Chondrocyte (in vitro differentiated cells): ENCODE measurements around the gene SRPX. TPM values are rescaled to one million over a fixed set of nuclear protein-coding genes. Genes with fewer than 3 reads are reported as not detected.

Experiments
- DNase-seq: peaks from one replicate; pipeline ENCODE4 v3.0.0; 2021; ENCODE audit warnings: mixed read lengths, low spot score
- H3K27ac Mint-ChIP-seq: one replicate; pipeline ENCODE4 v1.8.0; 2021; ENCODE audit warnings: mild to moderate bottlenecking, moderate library complexity, mixed read lengths; ENCODE audit not compliant: unreplicated experiment
- H3K27me3 Mint-ChIP-seq: 2 replicates; pipeline ENCODE4 v1.8.0; 2021; ENCODE audit warnings: low read depth, mixed read lengths
- H3K36me3 Mint-ChIP-seq: 2 replicates; pipeline ENCODE4 v1.8.0; 2021; ENCODE audit warnings: low read depth, mixed read lengths
- H3K4me1 Mint-ChIP-seq: 2 replicates; pipeline ENCODE4 v1.8.0; 2021; ENCODE audit warnings: low read depth, mild to moderate bottlenecking, mixed read lengths
- H3K4me3 Mint-ChIP-seq: one replicate; pipeline ENCODE4 v1.8.0; 2021; ENCODE audit warnings: mild to moderate bottlenecking, moderate library complexity, mixed read lengths; ENCODE audit not compliant: unreplicated experiment
- H3K9me3 Mint-ChIP-seq: 2 replicates; pipeline ENCODE4 v1.8.0; 2021; ENCODE audit warnings: low read depth, mixed read lengths
- total RNA-seq: library from RNA; stranded (reverse); gene quantifications from 3 replicates; pipeline ENCODE4 v1.2.1, GENCODE V29; 2021
- TF ChIP-seq, protein P1 (sequence below): fragments of 200-600 bp; sonication (generic); IDR thresholded peaks from 2 replicates; pipeline ENCODE4 v1.5.0; 2021; ENCODE audit warnings: antibody characterized with exemption, mild to moderate bottlenecking, moderate library complexity

Gene SRPX
- total RNA-seq, 1 donor from 2014 or later = 35.8 TPM

DNA sequence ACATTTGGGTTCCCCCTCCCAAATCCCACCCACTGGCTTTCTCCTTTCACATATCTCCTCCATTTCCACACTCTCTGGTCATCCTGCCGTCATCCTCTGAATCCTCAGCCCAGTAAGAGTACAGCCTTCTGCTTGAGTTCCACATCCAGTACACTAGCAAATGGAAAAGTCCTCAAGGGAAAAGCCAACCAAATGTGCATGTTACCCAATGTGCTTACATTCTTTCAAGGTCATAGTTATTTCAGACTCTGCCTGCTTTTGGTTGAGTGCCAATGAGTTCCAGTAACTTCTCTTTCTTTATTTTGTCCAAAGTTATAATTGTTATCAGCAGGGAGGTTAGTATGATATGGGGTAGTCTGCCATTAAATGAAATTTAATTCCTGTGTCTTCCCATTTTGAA lies 78.1 kb downstream of the SRPX start:
- TF ChIP-seq, protein P1, sequence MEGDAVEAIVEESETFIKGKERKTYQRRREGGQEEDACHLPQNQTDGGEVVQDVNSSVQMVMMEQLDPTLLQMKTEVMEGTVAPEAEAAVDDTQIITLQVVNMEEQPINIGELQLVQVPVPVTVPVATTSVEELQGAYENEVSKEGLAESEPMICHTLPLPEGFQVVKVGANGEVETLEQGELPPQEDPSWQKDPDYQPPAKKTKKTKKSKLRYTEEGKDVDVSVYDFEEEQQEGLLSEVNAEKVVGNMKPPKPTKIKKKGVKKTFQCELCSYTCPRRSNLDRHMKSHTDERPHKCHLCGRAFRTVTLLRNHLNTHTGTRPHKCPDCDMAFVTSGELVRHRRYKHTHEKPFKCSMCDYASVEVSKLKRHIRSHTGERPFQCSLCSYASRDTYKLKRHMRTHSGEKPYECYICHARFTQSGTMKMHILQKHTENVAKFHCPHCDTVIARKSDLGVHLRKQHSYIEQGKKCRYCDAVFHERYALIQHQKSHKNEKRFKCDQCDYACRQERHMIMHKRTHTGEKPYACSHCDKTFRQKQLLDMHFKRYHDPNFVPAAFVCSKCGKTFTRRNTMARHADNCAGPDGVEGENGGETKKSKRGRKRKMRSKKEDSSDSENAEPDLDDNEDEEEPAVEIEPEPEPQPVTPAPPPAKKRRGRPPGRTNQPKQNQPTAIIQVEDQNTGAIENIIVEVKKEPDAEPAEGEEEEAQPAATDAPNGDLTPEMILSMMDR = no peak
- no peak overlapping the region for H3K4me3 Mint-ChIP-seq
- H3K27ac Mint-ChIP-seq = peak overlapping the region; percentile 60
- no peaks in the 10 kb centered on the region for H3K27me3 Mint-ChIP-seq
- peaks cover 25% of the 10 kb centered on the region for H3K4me1 Mint-ChIP-seq
- H3K9me3 Mint-ChIP-seq = peaks cover 11% of the 10 kb centered on the region
- no peaks in the 10 kb centered on the region for H3K36me3 Mint-ChIP-seq
- no peak for DNase-seq

DNA sequence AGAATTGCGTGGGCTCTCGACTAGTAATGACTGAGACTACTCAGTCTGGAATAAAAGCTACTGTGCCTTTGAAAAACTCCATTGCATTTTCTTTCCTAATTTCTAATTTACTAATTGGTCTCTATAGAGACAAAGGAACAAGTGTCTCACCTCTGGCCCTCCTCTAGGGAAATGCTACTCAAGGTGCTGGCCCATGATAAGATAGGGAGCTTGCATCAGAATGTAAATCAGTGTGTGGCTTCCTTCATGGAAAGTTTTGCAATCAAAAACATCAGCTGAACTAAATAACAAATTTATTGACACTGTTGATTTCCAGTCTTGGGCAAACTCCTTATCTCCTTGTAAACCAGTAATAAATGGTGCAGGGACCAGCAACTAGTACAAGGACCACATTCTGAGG lies 81.8 kb downstream of the SRPX start:
- no peak for DNase-seq
- Mint-ChIP-seq H3K27ac (no peak overlapping the region), H3K9me3 (no peaks in the 10 kb centered on the region), H3K4me3 (no peak overlapping the region), H3K27me3 (no peaks in the 10 kb centered on the region), H3K36me3 (no peaks in the 10 kb centered on the region), H3K4me1 (peaks cover 25% of the 10 kb centered on the region)
- TF ChIP-seq, protein P1 = no peak

DNA sequence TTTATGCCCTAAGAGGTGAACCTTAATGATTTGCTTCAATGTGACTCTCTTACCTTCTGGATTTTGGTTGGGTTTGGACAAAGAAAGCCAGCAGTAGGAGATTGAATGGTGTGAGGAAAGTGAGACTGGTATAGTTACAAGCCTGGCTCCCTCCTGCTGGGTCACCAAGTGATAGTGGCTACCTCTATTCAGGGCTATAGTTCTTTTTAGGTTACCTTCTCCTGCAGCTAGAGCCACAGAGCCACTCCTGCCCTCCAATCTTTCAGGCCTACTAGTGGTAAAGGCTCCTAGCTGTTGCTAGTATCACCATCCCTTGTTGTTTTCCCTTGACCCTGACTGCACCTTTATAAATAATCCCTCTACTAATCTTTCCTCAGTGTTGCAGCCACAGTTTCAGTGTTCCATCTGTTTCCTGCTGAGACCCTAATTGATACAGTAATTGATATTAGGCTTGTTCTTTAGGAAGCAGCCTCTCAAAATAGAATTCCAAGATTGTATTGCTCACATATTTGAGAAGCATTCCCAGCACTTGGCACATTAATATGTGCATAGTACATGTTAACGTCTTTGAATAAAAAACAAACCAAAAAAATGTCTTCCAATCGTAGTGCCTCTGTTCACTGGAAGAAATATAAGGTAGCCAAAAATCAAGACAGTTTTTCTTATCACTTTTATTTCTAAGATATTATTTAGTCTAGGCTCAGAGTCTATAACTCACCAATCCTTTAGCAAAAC lies 82.3 kb downstream of the SRPX start:
- DNase-seq = no peak
- H3K36me3 Mint-ChIP-seq = no peaks in the 10 kb centered on the region
- no peaks in the 10 kb centered on the region for H3K9me3 Mint-ChIP-seq
- no peaks in the 10 kb centered on the region for H3K27me3 Mint-ChIP-seq
- TF ChIP-seq, protein P1 = no peak
- H3K27ac Mint-ChIP-seq = no peak overlapping the region
- H3K4me1 Mint-ChIP-seq = peaks cover 25% of the 10 kb centered on the region
- no peak overlapping the region for H3K4me3 Mint-ChIP-seq

DNA sequence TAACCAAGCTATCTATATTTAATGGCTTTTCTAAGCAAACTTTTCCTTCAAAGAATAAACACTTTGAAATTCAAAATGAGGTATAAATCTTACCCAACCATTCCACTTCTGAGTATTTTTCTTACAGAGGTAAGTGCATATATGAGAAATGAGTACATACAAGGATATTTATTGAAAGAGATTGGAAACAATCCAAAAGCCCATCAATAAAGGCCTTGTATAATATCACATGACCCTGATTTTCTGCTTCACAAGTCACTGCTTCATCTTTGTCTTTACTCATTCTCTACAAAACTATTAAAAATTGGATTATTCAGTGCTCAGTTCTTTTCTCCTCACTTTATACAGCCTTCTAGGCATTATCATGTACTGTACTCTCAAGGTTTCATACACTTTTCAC lies 91.3 kb downstream of the SRPX start:
- DNase-seq = no peak
- Mint-ChIP-seq H3K9me3 (peaks cover 3% of the 10 kb centered on the region), H3K4me3 (no peak overlapping the region), H3K4me1 (no peaks in the 10 kb centered on the region), H3K36me3 (no peaks in the 10 kb centered on the region), H3K27ac (no peak overlapping the region), H3K27me3 (no peaks in the 10 kb centered on the region)
- TF ChIP-seq, protein P1 = no peak

DNA sequence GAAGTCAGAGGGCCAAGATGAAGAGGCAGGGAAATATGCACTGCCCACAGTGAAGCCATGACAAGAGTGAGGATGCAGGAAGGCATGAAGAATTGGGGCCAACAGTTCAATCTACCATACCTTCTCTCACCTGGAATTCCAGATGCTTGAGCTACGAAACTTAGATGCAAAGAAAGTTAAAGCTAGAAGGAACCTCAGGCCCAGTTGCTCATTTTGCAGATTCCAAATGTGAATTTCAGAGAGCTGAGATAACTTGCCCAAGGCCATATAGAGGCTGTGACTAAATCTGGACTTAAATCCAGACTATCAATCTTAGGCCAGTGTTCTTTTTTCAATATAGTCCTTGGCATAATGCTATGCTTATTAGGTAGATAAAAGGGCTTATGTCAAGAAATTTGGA lies 92.7 kb downstream of the SRPX start:
- Mint-ChIP-seq H3K4me1 (no peaks in the 10 kb centered on the region), H3K9me3 (peaks cover 3% of the 10 kb centered on the region), H3K36me3 (no peaks in the 10 kb centered on the region), H3K27ac (no peak overlapping the region), H3K27me3 (no peaks in the 10 kb centered on the region), H3K4me3 (no peak overlapping the region)
- DNase-seq = no peak
- TF ChIP-seq, protein P1 = no peak
